ENCODE results near the gene CBFA2T3. TPM values are rescaled to one million over a fixed set of nuclear protein-coding genes. Genes with fewer than 3 reads are reported as not detected.
"Not testable (repeated sequence)": the region's sequence is repeated elsewhere in the genome, so short reads cannot be mapped to it uniquely, and the experiment has no call there.

Gene CBFA2T3
- total RNA-seq, 4 donors from 2014 or later: 4.0 to 18.5 (median 5.5) TPM

GRCh38 chr16:88894681-88895300, 82.2 kb downstream of the CBFA2T3 start:
- no peak overlapping the region for H3K4me3 ChIP-seq
- no peak for DNase-seq
- no peaks in the 10 kb centered on the region for H3K36me3 ChIP-seq
- intact Hi-C loops (cut with DNase I; ENCODE audit: low total_unique reads) (no loop called here), in situ Hi-C loops (cut with MboI; ENCODE audit: low pct_ligation_motif_present in 1 of 4, low pct_unique_long_range_greater_than_20kb in 1 of 4, low sequenced_read_pairs in 3 of 4) (no loop called here)
- TF ChIP-seq POLR2AphosphoS5 (IDR thresholded peaks at IDR 0.05): no peak
- no peak for TF ChIP-seq EP300 (IDR thresholded peaks at IDR 0.05; ENCODE audit: low read depth)
- no peak for TF ChIP-seq POLR2A (IDR thresholded peaks at IDR 0.05)
- no peak for TF ChIP-seq CTCF (IDR thresholded peaks at IDR 0.05)
- H3K9me3 ChIP-seq: no peaks in the 10 kb centered on the region
- no peaks in the 10 kb centered on the region for H3K4me1 ChIP-seq
- no peaks in the 10 kb centered on the region for H3K27me3 ChIP-seq
- WGBS, 2 donors (ENCODE audit: low coverage in 1 of 2): 67% methylated on average over 11 of the region's 21 CpGs; no CpG with 5 or more reads in 1 of the 2 donors
- no peak overlapping the region for H3K27ac ChIP-seq

GRCh38 chr16:88894266-88894665, 82.7 kb downstream of the CBFA2T3 start:
- 92% methylated on average over 4 of the region's 6 CpGs; no CpG with 5 or more reads in 1 of the 2 donors for WGBS, 2 donors (ENCODE audit: low coverage in 1 of 2)
- H3K4me3 ChIP-seq; H3K27me3 ChIP-seq; H3K27ac ChIP-seq; in situ Hi-C loops (cut with MboI; ENCODE audit: low pct_ligation_motif_present in 1 of 4, low pct_unique_long_range_greater_than_20kb in 1 of 4, low sequenced_read_pairs in 3 of 4); DNase-seq; intact Hi-C loops (cut with DNase I; ENCODE audit: low total_unique reads); H3K4me1 ChIP-seq; H3K36me3 ChIP-seq; H3K9me3 ChIP-seq: not testable (repeated sequence)

- TF ChIP-seq CTCF (IDR thresholded peaks at IDR 0.05) (no peak), POLR2AphosphoS5 (IDR thresholded peaks at IDR 0.05) (no peak), POLR2A (IDR thresholded peaks at IDR 0.05) (no peak), EP300 (IDR thresholded peaks at IDR 0.05; ENCODE audit: low read depth) (no peak)
These were observed 83.7 kb downstream of the CBFA2T3 start for GRCh38 chr16:88893127-88893968.

GRCh38 chr16:88892065-88892464, 84.9 kb downstream of the CBFA2T3 start:
- in situ Hi-C loops (cut with MboI; ENCODE audit: low pct_ligation_motif_present in 1 of 4, low pct_unique_long_range_greater_than_20kb in 1 of 4, low sequenced_read_pairs in 3 of 4) (no loop called here), intact Hi-C loops (cut with DNase I; ENCODE audit: low total_unique reads) (no loop called here)
- H3K36me3 ChIP-seq: no peaks in the 10 kb centered on the region
- H3K4me1 ChIP-seq: peaks cover 0 to 6% (median 3%) of the 10 kb centered on the region in 4 donors
- no peak overlapping the region for H3K4me3 ChIP-seq
- H3K27me3 ChIP-seq: no peaks in the 10 kb centered on the region
- no peak for DNase-seq
- H3K9me3 ChIP-seq: no peaks in the 10 kb centered on the region
- TF ChIP-seq EP300 (IDR thresholded peaks at IDR 0.05; ENCODE audit: low read depth) (no peak), CTCF (IDR thresholded peaks at IDR 0.05) (no peak), POLR2A (IDR thresholded peaks at IDR 0.05) (no peak), POLR2AphosphoS5 (IDR thresholded peaks at IDR 0.05) (no peak)
- 85% methylated on average over 20 of the region's 20 CpGs; no CpG with 5 or more reads in 1 of the 2 donors for WGBS, 2 donors (ENCODE audit: low coverage in 1 of 2)
- no peak overlapping the region for H3K27ac ChIP-seq

More at GRCh38 chr16:88893127-88893968, 83.7 kb downstream of the CBFA2T3 start:
- Histone ChIP-seq H3K27me3 (no peaks in the 10 kb centered on the region), H3K4me1 (no peaks in the 10 kb centered on the region), H3K36me3 (no peaks in the 10 kb centered on the region), H3K4me3 (no peak overlapping the region), H3K27ac (no peak overlapping the region), H3K9me3 (no peaks in the 10 kb centered on the region)
- no peak for DNase-seq
- intact Hi-C loops (cut with DNase I; ENCODE audit: low total_unique reads) (no loop called here), in situ Hi-C loops (cut with MboI; ENCODE audit: low pct_ligation_motif_present in 1 of 4, low pct_unique_long_range_greater_than_20kb in 1 of 4, low sequenced_read_pairs in 3 of 4) (no loop called here)
- 77% methylated on average over 17 of the region's 19 CpGs; no CpG with 5 or more reads in 1 of the 2 donors for WGBS, 2 donors (ENCODE audit: low coverage in 1 of 2)
